ENCODE data around the gene ACAP3. TPM values are rescaled to one million over a fixed set of nuclear protein-coding genes. Genes with fewer than 3 reads are reported as not detected.
A peak's percentile ranks its signal among the peaks of the same experiment; 100 is the strongest.

The ACAP3 gene
- total and polyA plus RNA-seq, 10 of the 15 experiments (the other 5 are each of a cell fraction or from before 2014, with no cell fraction given): 0.05 to 34.2 (median 7.1) TPM

DNA sequence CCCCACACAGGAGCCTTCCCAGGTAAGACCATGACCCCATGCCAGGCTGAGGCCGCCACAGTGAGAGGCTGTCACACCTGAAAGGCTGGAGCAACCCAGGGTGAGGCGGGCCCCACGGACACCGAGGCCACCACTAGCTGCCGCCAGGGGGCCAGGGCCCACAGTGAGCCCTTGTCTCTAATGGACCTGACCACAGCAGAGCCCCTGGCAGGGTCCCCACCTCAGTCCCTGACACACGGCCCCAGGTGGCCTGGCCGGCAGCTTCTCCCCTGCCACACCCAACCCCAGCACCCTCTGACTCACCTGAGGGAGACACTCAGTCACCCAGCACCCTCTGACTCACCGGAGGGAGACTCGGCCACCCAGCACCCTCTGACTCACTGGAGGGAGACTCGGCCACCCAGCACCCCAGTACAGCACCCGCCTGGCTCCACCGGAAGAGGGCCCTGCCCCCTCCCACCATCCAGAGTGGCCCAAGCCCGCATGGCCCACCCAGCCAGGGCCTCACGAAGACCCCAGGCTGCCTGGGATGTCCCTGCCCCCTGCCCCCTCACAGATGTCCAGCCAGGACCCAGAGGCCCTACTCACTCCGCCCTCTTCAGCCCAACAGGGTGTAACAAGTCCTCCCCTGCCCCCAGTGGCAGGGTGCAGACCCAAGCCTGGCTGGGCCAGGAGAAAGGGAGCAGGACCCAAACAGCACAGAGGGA is 37.1 kb upstream of the ACAP3 start:
- no peaks in the 10 kb centered on the region for H3K9me3 ChIP-seq (replicated peaks; ENCODE audit: control insufficient read depth, insufficient read depth, low read length)
- CTCF ChIA-PET: interaction anchor here (1.4 kb wide), 1 partner anchor 96 kb away, joined by 3 read pairs; no protein-coding TSS in a partner anchor

More for the DNA sequence above, 37.1 kb upstream of the ACAP3 start:
- ChIA-PET POLR2A (interaction anchor here (0.5 kb wide), 1 partner anchor 535 kb away, joined by 4 read pairs; no protein-coding TSS in a partner anchor), RAD21 (ENCODE audit: unreplicated experiment) (no interaction called here), SMC1A (ENCODE audit: uncharacterized antibody, unreplicated experiment) (no interaction called here)
- Histone ChIP-seq H3K4me2 (ENCODE audit: control insufficient read depth, insufficient read depth) (0 out of 2 replicates have a peak overlapping the region, but pooled peaks have one; percentile 7), H3K27me3 (replicated peaks in 1 of 2; ENCODE audit: control insufficient read depth in 2 of 2, insufficient read depth in 2 of 2, low read length in 1 of 2) (no peaks in the 10 kb centered on the region), H2AFZ (ENCODE audit: control insufficient read depth, low read depth, low read length) (no peak overlapping the region), H3K79me2 (ENCODE audit: control insufficient read depth, insufficient read depth, low read length) (peaks cover 2% of the 10 kb centered on the region), H4K20me1 (ENCODE audit: control insufficient read depth, insufficient read depth) (no peaks in the 10 kb centered on the region), H3K36me3 (ENCODE audit: control insufficient read depth in 2 of 2, insufficient read depth in 2 of 2, low read length in 1 of 2) (peaks cover 0 to 3% of the 10 kb centered on the region in 2 experiments), H3K4me3 (no peak overlapping the region), H3K27ac (ENCODE audit: control insufficient read depth, insufficient read depth) (no peak overlapping the region), H3K4me1 (ENCODE audit: control insufficient read depth, insufficient read depth, low read length) (peaks cover 6% of the 10 kb centered on the region; the same call in 1 of the 2 replicates), H3K9ac (ENCODE audit: control insufficient read depth, insufficient read depth, low read length) (no peak overlapping the region)
- in situ Hi-C loops (cut with MboI): no loop called here
- FAIRE-seq (no peak), ATAC-seq (peak; percentile 80), DNase-seq (ENCODE audit: low read depth, low spot score) (no peak)
- TF ChIP-seq SMC3 (IDR thresholded peaks at IDR 0.05; ENCODE audit: borderline replicate concordance, low read length): peak; percentile 11; the same call in 1 of the 2 replicates
- TF ChIP-seq, protein P1, sequence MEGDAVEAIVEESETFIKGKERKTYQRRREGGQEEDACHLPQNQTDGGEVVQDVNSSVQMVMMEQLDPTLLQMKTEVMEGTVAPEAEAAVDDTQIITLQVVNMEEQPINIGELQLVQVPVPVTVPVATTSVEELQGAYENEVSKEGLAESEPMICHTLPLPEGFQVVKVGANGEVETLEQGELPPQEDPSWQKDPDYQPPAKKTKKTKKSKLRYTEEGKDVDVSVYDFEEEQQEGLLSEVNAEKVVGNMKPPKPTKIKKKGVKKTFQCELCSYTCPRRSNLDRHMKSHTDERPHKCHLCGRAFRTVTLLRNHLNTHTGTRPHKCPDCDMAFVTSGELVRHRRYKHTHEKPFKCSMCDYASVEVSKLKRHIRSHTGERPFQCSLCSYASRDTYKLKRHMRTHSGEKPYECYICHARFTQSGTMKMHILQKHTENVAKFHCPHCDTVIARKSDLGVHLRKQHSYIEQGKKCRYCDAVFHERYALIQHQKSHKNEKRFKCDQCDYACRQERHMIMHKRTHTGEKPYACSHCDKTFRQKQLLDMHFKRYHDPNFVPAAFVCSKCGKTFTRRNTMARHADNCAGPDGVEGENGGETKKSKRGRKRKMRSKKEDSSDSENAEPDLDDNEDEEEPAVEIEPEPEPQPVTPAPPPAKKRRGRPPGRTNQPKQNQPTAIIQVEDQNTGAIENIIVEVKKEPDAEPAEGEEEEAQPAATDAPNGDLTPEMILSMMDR (IDR thresholded peaks at IDR 0.05 in 2 of 3, conservative IDR thresholded peaks at IDR 0.05 in 1 of 3; ENCODE audit: control insufficient read depth in 2 of 3, extremely low read depth in 1 of 3, insufficient read depth in 1 of 3, low read depth in 3 of 3, low read length in 3 of 3): peak; percentile 35 to 59 (median 41); a peak in 4 of 6 replicates
- TF ChIP-seq SIN3A (IDR thresholded peaks at IDR 0.05; ENCODE audit: low read depth, low read length): no peak
- TF ChIP-seq KLF5 (IDR thresholded peaks at IDR 0.05; ENCODE audit: partially characterized antibody): peak; percentile 80
- peak; percentile 52; the same call in 1 of the 2 replicates for TF ChIP-seq SMARCA5 (IDR thresholded peaks at IDR 0.05)
- TF ChIP-seq, protein P2, sequence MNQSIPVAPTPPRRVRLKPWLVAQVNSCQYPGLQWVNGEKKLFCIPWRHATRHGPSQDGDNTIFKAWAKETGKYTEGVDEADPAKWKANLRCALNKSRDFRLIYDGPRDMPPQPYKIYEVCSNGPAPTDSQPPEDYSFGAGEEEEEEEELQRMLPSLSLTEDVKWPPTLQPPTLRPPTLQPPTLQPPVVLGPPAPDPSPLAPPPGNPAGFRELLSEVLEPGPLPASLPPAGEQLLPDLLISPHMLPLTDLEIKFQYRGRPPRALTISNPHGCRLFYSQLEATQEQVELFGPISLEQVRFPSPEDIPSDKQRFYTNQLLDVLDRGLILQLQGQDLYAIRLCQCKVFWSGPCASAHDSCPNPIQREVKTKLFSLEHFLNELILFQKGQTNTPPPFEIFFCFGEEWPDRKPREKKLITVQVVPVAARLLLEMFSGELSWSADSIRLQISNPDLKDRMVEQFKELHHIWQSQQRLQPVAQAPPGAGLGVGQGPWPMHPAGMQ (IDR thresholded peaks at IDR 0.05; ENCODE audit: borderline replicate concordance): no peak
- TF ChIP-seq, protein P3, sequence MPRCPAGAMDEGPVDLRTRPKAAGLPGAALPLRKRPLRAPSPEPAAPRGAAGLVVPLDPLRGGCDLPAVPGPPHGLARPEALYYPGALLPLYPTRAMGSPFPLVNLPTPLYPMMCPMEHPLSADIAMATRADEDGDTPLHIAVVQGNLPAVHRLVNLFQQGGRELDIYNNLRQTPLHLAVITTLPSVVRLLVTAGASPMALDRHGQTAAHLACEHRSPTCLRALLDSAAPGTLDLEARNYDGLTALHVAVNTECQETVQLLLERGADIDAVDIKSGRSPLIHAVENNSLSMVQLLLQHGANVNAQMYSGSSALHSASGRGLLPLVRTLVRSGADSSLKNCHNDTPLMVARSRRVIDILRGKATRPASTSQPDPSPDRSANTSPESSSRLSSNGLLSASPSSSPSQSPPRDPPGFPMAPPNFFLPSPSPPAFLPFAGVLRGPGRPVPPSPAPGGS (IDR thresholded peaks at IDR 0.05; ENCODE audit: borderline replicate concordance, insufficient read depth, low read depth, low read length, poor library complexity, severe bottlenecking): peak; percentile 38
- intact Hi-C loops (cut with micrococcal nuclease; ENCODE audit: unreplicated experiment): no loop called here
- no TSS peak for BruUV-seq (replicated peaks)
- WGBS (ENCODE audit: insufficient coverage, insufficient replicate concordance, low lambda C conversion rate, missing lambda C conversion rate): 60% methylated on average over 13 of the region's 15 CpGs
